ENCODE data around the gene NFATC2. TPM values are rescaled to one million over a fixed set of nuclear protein-coding genes. Genes with fewer than 3 reads are reported as not detected.

NFATC2 gene
- total RNA-seq, 2 donors from 2014 or later = 11.9 to 24.5 TPM

GRCh38 chr20:51422514-51423289, 119.8 kb downstream of the NFATC2 start:
- no peak overlapping the region for H3K4me3 ChIP-seq
- H3K27me3 ChIP-seq (replicated peaks; ENCODE audit: insufficient read depth) = no peaks in the 10 kb centered on the region
- H3K36me3 ChIP-seq = no peaks in the 10 kb centered on the region
- no peaks in the 10 kb centered on the region for H3K9me3 ChIP-seq
- no peak overlapping the region for H3K27ac ChIP-seq
- DNase-seq (ENCODE audit: low spot score) = no peak
- peaks cover 5 to 14% of the 10 kb centered on the region in 2 donors for H3K4me1 ChIP-seq (ENCODE audit: control insufficient read depth in 1 of 2, low read depth in 2 of 2)
- no peak for TF ChIP-seq CTCF (IDR thresholded peaks at IDR 0.05)
- ATAC-seq (ENCODE audit: insufficient number of reproducible peaks, low FRiP score, low read depth) = no peak

- H3K4me3 ChIP-seq = no peak overlapping the region
- ATAC-seq (ENCODE audit: insufficient number of reproducible peaks, low FRiP score, low read depth) (no peak), DNase-seq (ENCODE audit: low spot score) (no peak)
- no peaks in the 10 kb centered on the region for H3K36me3 ChIP-seq
- peaks cover 0 to 4% of the 10 kb centered on the region in 2 donors for H3K4me1 ChIP-seq (ENCODE audit: control insufficient read depth in 1 of 2, low read depth in 2 of 2)
- H3K27me3 ChIP-seq (replicated peaks; ENCODE audit: insufficient read depth) = no peaks in the 10 kb centered on the region
- no peak overlapping the region for H3K27ac ChIP-seq
- no peaks in the 10 kb centered on the region for H3K9me3 ChIP-seq
- TF ChIP-seq CTCF (IDR thresholded peaks at IDR 0.05) = no peak
Observed at GRCh38 chr20:51420805-51421204, 121.7 kb downstream of the NFATC2 start.

GRCh38 chr20:51420111-51420510, 122.4 kb downstream of the NFATC2 start:
- Histone ChIP-seq H3K9me3 (no peaks in the 10 kb centered on the region), H3K4me1 (ENCODE audit: control insufficient read depth in 1 of 2, low read depth in 2 of 2) (peaks cover 0 to 4% of the 10 kb centered on the region in 2 donors), H3K4me3 (no peak overlapping the region), H3K36me3 (no peaks in the 10 kb centered on the region), H3K27ac (no peak overlapping the region), H3K27me3 (replicated peaks; ENCODE audit: insufficient read depth) (no peaks in the 10 kb centered on the region)
- no peak for DNase-seq (ENCODE audit: low spot score)
- TF ChIP-seq CTCF (IDR thresholded peaks at IDR 0.05) = no peak
- no peak for ATAC-seq (ENCODE audit: insufficient number of reproducible peaks, low FRiP score, low read depth)

- no peaks in the 10 kb centered on the region for H3K36me3 ChIP-seq
- no peak for TF ChIP-seq CTCF (IDR thresholded peaks at IDR 0.05)
- H3K4me1 ChIP-seq (ENCODE audit: control insufficient read depth in 1 of 2, low read depth in 2 of 2) = peaks cover 0 to 4% of the 10 kb centered on the region in 2 donors
- no peaks in the 10 kb centered on the region for H3K27me3 ChIP-seq (replicated peaks; ENCODE audit: insufficient read depth)
- H3K4me3 ChIP-seq = no peak overlapping the region
- no peaks in the 10 kb centered on the region for H3K9me3 ChIP-seq
- no peak overlapping the region for H3K27ac ChIP-seq
- ATAC-seq (ENCODE audit: insufficient number of reproducible peaks, low FRiP score, low read depth) (no peak), DNase-seq (ENCODE audit: low spot score) (no peak)
Observed at GRCh38 chr20:51419646-51420045, 122.9 kb downstream of the NFATC2 start.

GRCh38 chr20:51419231-51419630, 123.3 kb downstream of the NFATC2 start:
- H3K27ac ChIP-seq = no peak overlapping the region
- H3K27me3 ChIP-seq (replicated peaks; ENCODE audit: insufficient read depth) = no peaks in the 10 kb centered on the region
- H3K4me3 ChIP-seq = no peak overlapping the region
- no peak for ATAC-seq (ENCODE audit: insufficient number of reproducible peaks, low FRiP score, low read depth)
- DNase-seq (ENCODE audit: low spot score) = no peak
- no peaks in the 10 kb centered on the region for H3K9me3 ChIP-seq
- no peak for TF ChIP-seq CTCF (IDR thresholded peaks at IDR 0.05)
- no peaks in the 10 kb centered on the region for H3K36me3 ChIP-seq
- peaks cover 0 to 4% of the 10 kb centered on the region in 2 donors for H3K4me1 ChIP-seq (ENCODE audit: control insufficient read depth in 1 of 2, low read depth in 2 of 2)
